GOT3 (cell line): Measurements from ENCODE around the gene MAMSTR.
"Not testable (repeated sequence)": the region's sequence is repeated elsewhere in the genome, so short reads cannot be mapped to it uniquely, and the experiment has no call there.

Source experiments
- DNase-seq: peaks from one replicate; lab custom pipeline; 2025; ENCODE audit warnings: mixed read lengths; lab: John Stamatoyannopoulos, UW

Gene MAMSTR

DNA sequence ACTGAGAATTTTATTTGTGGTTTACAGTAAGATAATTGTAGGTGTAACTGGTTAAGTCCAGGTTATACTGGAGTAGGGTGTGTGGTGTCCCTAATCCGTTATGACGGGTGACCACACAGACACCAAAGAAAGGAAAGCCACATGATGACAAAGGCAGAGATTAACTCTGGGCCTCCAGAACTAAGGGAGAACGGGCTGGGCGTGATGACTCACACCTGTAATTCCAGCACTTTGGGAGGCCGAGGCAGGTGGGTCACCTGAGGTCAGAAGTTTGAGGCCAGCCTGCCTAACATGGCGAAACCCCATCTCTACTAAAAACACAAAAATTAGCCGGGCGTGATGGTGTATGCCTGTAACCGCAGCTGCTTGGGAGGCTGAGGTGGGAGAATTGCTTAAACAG, 33.9 kb downstream of the MAMSTR start:
- no peak for DNase-seq

- no peak for DNase-seq
Measured at GRCh38 chr19:48683349-48683748, 36.2 kb downstream of the MAMSTR start.

DNA sequence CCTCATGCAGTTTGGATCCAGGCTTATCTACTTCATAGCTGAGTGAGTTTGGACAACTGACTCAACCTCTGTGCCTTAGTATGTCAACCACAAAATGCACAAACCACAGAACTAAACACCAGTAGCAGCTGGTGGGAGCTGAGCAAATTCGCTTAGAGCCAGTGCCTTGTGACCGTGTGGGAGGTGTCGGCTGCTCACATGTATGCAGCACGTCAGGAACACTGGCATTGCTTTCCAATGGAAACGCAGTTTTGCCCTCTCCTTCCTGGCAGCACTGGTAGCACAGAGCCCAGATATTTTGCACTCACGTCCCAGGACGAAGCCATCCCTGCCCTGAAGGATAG, 38.4 kb downstream of the MAMSTR start:
- no peak for DNase-seq

DNA sequence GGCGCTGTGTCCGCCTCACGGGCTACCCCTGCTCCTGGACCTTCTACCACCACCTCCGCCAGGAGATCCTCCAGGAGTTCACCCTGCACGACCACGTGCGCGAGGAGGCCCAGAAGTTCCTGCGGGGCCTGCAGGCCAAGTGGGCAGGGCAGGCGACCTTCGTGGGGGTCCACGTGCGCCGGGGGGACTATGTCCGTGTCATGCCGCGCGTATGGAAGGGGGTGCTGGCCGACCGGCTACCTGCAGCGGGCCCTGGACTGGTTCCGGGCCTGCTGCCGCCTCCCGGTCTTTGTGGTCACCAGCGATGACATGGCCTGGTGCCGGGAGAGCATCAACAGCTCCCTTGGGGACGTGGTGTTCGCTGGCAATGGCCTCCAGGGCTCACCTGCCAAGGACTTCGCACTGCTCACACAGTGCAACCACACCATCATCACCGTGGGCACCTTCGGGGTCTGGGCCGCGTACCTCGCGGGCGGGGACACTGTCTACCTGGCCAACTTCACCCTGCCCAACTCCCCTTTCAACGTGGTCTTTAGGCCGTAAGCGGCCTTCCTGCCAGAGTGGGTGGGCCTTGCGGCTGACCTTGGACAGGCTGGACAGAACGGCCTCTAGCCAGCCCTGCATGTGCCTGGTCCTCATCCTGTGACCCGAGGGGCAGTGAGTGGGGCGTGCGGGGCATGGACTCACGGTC, 38.9 kb downstream of the MAMSTR start:
- DNase-seq: no peak

DNA sequence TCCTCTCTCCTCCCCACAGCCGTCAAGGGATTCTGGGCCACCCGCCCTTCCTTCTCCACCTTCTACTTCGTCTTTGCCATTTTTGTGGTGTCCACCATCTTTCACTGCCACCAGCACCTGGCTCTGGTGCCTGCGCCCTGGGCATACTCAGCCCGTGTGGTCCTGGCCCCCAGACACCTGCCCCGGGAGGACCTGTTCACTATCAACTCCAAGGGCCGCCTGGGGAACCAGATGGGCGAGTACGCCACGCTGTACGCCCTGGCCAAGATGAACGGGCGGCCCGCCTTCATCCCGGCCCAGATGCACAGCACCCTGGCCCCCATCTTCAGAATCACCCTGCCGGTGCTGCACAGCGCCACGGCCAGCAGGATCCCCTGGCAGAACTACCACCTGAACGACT, 39.5 kb downstream of the MAMSTR start:
- DNase-seq: not testable (repeated sequence)

DNA sequence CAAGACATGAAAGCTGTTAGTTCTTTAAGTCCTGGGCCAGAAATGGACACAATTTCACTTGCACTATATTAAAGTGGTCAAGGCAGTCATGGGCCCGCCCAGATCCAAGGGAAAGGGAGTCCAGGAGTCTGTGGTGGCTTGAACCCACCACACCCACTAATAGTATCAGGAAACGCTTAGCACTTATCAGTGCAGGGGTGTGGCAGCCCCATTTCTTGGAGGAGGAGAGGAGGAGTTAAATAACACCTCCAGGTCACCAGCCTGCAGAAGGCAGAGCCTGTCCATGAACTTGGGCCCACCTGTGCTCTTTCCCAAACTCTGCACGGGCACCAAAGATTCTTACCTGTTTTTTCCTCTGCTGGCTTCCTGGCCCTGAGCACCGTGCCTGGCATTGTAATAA, 41.3 kb downstream of the MAMSTR start:
- no peak for DNase-seq

GRCh38 chr19:48676887-48677286, 42.6 kb downstream of the MAMSTR start:
- DNase-seq: no peak

DNA sequence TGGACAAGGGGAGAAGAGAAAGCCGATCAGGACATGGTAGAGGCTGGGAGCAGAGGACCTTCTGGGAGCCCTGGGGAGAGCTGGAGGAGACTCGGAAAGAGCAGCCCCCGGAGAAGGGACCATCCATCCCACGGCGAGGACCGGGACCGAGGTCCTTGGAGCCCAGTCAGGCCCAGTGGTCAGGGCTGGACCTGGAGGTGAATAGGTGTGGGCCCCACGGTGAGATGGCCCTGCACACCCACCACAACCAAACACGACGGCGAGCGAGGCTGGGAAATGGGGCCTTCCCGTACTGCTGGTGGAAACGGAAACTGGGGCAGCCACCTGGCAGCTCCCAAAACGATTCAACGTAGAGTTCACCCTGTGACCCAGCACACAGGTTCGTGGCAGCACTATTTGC, 43.0 kb downstream of the MAMSTR start:
- no peak for DNase-seq

- peak; percentile 26 for DNase-seq
Measured at GRCh38 chr19:48674921-48675824, 44.4 kb downstream of the MAMSTR start.

DNA sequence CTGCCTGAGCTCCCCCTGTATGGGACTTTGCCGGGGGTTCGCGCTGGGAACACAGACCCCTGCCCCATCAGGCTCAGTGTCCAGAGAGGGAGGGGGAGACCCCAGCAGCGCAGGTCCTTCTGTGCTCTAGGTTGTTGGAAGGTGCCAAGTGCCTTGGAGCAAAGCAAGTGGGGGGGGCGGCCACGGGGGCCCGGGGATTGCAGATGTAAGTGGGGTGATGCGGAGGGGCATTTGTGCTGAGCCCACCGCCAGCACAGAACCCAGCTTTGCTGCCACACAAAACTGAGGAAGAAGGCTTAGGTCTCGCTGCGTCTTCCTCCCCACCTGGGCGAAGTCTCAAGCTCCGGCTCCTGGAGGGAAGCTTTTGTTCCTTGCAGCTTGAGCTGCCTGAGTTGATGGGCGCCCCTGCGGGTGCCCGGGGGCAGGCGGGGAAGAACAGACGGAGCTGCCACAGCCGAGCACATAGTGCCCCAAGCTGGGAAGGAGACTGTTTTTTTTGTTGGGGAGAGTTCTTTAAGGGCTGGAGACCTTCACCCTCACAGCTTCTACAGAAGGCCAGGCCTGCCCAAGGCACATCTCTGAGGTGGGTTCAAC, 45.2 kb downstream of the MAMSTR start:
- DNase-seq: no peak

DNA sequence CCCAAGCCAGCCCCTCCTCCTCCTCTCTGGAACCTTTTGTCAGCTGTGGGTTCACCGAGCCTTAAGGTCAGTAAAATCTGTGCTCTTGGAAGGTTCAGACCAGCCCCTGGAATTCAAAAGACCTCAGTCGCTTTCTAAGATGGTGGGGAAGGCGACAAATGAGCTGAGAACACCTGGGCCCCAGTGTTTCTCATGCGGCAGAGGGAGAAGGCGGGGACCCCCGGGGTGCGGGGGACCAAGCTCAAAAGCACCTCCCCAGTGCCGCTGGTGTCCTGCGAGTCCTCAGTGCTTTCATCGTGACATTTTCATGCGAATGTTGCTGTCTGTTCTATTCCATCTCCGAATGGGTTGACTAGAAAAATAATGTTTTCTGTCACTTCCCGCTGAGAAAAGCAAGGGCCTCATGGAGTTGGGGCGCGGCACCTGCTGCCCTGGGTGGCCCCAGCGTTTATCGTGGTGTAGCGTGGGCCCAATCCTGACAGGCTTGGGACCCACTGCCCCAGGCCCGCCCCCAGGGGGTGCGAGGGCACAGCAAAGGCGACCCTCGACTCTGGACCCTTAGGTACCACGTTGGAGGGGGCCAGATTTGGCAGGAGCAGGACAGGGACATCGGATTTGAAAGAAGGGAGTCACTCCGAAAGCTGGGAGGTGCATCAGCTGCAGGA, 46.0 kb downstream of the MAMSTR start:
- DNase-seq: no peak

- no peak for DNase-seq
Measured at GRCh38 chr19:48672994-48673393, 46.5 kb downstream of the MAMSTR start, which contains the start of gene NTN5. Gene NTN5, minus strand, starts transcription at chr19:48673017. Its CDS starts 2,031 bp downstream, at chr19:48670986.

DNA sequence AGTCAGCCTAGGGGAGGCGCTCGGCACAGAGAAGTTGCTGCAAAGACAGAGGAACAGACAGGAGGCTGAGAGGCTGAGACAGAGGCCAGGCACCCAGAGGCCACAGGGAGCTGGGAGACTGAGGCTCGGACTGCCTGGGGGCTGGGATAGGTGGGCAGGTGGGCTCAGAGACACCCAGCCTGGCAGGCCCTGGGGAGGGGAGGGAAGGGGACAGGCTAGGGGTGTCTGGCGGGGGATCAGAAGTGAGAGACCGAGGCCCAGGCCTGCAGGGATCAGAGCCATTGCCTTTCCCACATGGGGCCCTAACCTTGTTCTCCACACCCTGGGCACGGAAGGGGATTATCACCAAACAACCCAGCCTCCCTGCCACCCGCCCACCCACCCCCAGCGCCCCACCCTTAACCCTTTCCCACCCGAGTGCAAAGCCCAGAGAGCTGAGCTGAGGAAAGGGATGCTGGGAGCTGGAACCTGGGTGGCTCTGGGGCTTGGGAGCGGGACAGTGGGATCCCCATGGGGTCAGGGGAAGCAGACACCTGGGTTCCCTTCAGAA, 48.0 kb downstream of the MAMSTR start:
- no peak for DNase-seq

DNA sequence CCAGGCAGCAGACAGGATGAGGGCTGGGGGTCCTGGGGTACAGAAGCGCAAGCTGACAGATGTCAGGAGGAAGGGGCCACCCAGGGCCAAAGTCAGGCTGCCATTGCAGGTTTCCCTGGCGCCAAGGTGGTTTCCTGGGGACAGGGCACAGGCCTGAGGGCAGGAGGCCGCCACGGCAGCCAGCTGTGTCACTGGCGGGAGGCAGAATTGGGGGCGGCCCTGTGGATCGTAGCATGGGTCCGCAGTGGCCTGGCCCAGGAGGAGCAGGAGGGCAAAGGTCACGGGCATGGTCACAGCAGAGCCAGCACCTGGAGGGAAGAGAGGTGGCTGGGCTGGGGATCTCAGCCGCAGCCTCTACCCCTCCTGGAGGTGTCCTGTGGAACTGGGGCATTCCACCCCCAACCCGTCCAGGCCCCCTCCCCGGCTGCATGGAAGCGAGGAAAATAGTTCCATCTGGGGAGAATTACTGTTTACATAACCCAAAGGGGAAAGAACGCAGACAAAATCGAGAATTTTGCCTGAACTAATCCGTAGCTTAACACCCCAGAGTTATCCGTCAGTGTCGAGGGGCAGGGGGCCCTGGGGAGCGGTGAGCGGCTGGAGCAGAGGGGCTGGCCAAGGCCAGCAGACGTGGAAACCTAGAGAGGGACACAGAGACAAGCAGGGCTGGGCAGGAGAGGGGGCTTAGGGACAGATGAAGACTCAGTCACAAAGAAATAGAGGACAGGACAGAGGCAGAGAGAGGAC, 48.7 kb downstream of the MAMSTR start:
- no peak for DNase-seq

GRCh38 chr19:48669903-48670668, 49.4 kb downstream of the MAMSTR start:
- DNase-seq: no peak

DNA sequence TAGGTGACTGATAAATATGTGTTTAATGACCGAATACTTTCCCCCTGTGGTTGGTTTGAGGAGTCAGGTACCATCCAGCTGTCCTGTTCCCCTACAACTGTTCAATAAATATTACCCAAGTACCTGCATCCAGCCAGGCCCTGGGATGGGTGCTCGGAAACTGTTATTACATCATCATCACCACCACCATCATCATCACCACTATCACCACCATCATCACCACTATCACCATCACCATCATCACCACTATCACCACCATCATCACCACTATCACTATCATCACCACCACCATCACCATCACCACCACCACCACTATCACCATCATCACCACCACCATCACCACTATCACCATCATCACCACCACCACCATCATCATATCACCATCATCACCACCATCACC, 50.8 kb downstream of the MAMSTR start:
- DNase-seq: no peak

DNA sequence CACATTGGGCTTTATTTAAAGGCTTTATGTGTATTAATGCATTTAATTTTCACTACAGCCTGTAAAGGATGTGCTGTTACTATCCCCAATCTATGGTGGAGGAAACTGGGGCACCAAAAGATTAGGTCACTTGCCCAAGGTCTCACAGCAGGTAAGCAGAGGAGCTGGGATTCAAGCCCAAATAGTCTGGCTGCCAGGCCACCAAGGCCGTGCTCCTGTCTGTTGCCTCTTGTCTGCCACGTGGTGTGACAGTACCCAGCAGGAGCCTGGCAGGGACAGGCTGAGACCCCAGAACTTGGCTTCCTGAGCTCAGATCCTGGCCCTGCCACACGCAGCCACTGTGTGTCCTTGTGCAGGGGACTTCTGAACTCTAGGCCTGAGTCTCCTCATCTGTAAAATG, 51.2 kb downstream of the MAMSTR start:
- no peak for DNase-seq

DNA sequence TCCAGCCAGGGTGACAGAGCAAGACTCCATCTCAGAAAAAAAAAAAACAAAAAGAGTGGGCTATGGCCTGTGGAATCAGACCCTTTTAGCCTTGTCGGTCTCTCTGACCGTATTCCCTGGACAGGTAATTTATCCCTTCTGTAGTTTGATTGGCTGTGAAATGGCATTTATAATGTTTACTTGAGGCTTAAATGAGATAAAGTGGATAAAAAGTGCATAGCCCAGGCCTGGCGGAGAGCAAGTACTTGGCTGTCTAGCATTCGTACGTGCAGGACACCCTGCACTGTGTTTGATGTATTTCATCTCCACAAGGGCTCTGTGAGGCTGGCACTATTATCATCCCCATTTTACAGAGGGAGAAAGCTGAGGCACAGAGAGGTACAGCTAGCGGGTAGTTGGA, 53.7 kb downstream of the MAMSTR start:
- no peak for DNase-seq

DNA sequence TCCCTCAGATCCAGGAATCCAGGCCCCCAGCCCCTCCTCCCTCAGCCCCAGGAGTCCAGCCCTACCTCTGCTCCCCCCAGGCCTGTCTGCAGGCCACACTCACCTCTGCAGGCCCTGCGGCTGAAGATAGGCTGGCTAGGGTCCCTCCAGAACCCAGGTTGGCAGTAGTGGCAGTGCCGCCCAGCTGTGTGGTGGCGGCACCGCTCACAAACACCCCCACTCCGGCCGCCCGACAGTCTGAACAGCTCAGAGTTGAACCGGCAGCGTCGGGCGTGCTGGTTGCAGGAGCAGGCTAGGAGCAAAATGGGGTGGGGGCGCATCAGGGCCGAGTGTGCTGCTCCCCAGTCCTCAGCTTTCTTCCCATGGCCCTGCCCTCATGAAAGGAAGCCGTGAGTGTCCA, 55.0 kb downstream of the MAMSTR start:
- no peak for DNase-seq

DNA sequence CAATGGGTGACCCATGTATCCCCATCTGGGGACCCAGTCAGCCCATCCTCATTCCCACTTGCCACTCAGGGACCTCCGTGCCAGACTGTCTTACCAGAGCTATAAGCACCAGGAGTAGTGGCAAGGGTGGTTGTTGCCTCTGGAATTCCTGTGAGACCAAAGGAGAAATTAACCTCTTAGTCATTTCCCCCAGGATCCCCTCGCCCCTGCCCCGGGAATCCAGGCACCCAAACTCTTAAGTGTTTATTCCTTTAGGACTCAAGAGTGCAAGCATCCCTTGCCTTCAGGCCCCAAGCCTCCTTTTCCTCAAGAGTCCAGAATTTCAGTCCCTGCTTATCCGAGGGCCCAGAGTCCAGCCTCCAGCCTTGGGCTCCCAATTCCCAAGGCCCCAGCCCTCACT, 55.9 kb downstream of the MAMSTR start:
- no peak for DNase-seq
